NCI-H446 treated with DMSO at 0.1 percent for 48 hours (cell line): ENCODE results near the gene GNG8.

Source experiments
- DNase-seq: peaks from one replicate; lab custom pipeline; 2025; lab: John Stamatoyannopoulos, UW

The GNG8 gene

GRCh38 chr19:46635920-46636761 is at the start of gene GNG8:
TSS of gene GNG8 (minus strand) at chr19:46636202. CDS start at chr19:46634682, 1,520 bp downstream.
- DNase-seq, result no peak

- DNase-seq, result no peak
Observed at GRCh38 chr19:46685189-46685588, 49.2 kb upstream of the GNG8 start.

DNA sequence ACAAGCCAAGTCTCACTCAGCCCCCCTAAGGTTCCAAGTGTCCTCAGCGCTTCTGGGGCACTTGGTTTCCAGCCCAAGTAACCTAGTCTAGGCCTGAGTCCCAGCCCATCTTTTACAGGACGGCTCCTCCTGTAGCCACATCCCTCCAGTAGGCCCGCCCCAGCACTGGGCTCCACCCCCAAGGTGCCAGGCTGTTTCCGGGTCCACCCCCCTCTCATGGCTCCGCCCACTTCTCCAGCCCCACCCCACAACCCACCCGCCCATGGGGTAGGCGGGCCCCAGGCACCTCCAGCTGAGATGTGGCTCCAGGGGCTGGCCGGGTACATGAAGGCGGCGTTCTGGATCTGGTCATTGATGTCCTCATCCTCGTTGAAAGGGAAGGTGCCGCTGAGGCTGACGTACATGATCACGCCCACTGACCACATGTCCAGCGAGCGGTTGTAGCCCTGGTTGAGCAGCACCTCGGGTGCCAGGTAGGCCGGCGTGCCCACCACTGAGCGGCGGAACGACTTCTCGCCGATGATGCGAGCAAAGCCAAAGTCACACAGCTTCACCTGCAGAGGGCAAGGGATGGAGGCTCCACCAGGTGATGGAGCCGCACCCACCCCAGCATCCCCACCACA is 42.2 kb upstream of the GNG8 start:
- DNase-seq, result no peak

DNA sequence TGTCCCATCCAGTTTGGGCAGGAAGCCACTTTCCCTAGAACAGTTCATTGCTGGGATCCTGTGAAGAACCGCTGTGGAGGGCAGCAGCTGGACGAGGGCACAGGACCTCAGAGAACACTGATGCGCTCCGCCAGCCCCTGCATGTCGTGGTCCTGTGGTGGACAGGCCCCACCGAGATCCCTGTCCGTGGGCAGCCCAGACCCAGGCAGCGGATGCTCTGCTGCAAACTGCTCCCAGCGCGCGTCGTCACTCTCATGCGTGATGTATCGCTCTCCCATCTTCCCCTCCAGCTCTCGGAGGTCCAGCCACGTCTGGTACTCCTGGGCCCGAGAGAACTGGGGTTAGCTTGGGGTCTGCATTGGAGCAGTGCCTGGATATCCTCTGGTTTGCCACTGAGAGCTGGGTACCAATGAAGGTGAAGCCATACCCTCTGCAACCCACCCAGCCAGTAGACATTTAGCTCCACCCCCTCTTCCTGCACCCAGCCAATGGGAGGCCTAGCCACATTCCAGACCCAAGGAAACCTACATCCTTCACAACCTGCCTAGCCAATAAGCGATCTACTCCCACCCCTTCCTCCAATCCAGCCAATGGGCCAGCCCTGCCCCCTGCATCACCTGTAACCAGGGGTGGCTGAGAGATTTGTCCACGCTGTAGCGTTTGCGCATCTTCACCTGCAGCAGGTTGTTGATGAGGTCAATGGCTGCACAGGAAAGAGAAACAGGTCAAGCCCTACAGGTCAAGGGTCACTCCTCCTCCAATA is 38.6 kb upstream of the GNG8 start:
- no peak for DNase-seq

DNA sequence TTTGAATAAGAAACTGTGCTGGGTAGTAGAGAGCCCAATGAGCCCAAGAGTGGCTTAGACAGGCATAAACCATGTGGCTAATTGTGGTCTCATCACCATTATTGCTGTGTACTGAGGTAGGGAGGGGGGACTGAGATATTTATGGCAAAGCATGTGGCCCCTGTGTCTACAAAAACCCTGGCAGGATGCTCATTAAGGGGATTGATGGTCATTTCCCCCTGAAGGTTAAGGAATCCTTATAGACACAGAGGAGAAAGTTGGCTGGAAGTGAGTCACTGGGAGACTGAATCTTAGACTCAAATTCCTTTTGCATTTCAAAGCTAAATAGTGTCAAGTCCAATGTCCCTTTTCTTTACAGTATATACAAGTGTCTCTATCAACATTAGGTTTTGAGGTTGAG is 34.8 kb upstream of the GNG8 start:
- DNase-seq, result no peak

DNA sequence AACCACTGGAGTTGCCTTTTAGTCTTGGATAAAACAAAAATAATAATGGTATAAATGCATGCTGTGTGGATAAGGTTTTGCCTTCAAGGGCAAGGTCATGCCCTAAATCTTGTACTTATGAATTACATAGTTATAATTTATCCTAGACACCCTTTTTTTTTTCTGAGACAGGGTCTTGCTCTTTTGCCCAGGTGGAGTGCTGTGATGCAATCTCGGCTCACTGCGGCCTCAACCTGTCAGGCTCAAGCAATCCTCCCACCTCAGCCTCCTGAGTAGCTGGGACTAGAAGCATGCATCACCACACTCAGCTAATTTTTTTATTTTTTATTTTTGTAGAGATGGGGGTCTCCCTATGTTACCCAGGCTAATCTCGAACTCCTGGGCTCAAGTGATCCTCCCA is 32.7 kb upstream of the GNG8 start:
- no peak for DNase-seq

DNA sequence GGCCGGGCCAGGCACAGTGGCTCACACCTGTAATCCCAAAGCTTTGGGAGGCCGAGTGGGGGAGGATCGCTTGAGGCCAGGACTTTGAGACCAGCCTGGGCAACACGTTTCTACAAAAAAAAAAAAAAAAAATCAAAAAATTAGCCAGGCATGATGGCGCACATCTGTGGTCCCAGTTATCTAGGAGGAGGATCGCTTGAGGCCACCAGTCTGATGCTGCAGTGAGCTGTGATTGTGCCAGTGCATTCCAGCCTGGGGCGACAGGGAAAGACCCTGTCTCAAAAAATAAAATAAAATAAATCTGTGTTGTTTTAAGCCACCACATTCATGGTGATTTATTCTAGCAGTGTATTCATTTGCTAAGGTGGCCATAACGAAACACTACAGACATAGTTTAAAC is 29.1 kb upstream of the GNG8 start:
- DNase-seq, result no peak

- DNase-seq, result peak; percentile 73
Observed at GRCh38 chr19:46661735-46662592, 26.0 kb upstream of the GNG8 start.

- DNase-seq, result peak; percentile 100
Observed at GRCh38 chr19:46661020-46661731, 25.2 kb upstream of the GNG8 start, which contains the start of gene DACT3. TSS of gene DACT3 (minus strand) at chr19:46661182. CDS start at chr19:46661064, 118 bp downstream.

DNA sequence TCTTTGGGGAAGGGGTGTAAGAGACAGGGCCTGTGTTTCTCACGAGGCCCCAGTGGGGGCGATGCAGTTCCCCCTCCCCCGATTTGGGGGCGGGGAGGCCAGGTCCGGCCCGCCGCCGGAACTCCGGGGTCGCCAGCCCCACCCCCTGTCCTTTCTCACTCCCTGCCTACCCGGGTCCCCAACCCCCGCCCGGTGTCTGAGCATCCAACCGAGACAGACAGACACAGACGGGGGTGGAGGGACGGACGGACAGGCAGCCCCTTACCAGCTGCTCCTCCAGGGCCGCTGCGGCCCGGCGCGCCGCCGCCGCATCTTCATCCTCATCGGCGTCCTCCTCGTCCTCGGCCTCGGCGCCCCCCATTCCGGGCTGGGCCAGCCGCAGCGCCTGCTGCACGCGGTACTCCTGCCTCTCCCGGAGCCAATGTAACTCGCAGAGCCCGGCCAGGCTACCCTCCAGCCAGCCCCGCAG is 24.6 kb upstream of the GNG8 start:
- DNase-seq, result no peak

GRCh38 chr19:46660008-46660517 is 24.1 kb upstream of the GNG8 start:
- DNase-seq, result no peak

GRCh38 chr19:46659151-46660007 is 23.4 kb upstream of the GNG8 start:
- DNase-seq, result no peak

DNA sequence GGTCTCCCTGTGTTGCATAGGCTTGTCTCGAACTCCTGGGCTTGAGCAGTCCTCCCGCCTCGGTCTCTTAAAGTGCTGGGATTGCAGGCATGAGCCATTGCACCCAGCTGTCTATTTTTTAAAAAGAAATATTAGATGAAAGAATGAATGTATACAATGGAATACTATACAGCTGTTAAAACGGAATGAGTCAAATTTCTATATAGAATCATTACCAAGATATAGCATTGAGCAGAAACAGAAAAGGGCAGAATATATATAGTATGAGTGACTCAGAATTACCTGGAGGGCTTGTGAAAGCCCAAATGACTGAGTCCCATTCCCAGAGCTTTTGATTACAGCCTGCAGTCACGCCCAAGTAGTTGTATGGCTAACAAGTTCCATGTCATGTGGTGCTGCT is 20.5 kb upstream of the GNG8 start:
- DNase-seq, result no peak

- DNase-seq, result no peak
Observed at GRCh38 chr19:46654621-46655152, 18.7 kb upstream of the GNG8 start.

DNA sequence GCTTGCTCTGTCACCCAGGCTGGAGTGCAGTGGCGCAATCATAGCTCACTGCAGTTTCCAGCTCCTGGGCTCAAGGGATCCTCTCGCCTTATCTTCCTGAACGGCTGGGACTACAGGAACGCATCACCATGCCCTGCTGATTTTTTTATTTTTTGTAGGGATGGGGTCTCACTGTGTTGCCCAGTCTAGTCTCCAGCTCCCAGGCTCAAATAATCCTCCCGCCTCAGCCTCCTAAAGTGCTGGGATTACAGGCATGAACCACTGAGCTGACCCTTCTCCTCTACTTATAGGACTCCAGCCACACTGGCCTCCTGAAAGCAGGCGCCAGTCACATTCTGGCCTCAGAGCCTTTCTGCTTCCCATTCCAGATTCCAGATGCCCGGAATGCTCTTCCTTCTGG is 14.4 kb upstream of the GNG8 start:
- DNase-seq, result no peak

- DNase-seq, result no peak
Observed at GRCh38 chr19:46648961-46649960, 13.3 kb upstream of the GNG8 start.

GRCh38 chr19:46648060-46648960 is 12.3 kb upstream of the GNG8 start:
- DNase-seq, result no peak
